ENCODE results near the gene BCAS1. TPM values are rescaled to one million over a fixed set of nuclear protein-coding genes. Genes with fewer than 3 reads are reported as not detected.

The BCAS1 gene
- total RNA-seq, 2 donors from 2014 or later: 2.1 TPM; not detected in 1

GRCh38 chr20:53921443-53921973 is 148.9 kb downstream of the BCAS1 start:
- no peak for ATAC-seq
- H3K9me3 ChIP-seq: no peaks in the 10 kb centered on the region
- TF ChIP-seq CTCF (IDR thresholded peaks at IDR 0.05) (no peak), POLR2A (IDR thresholded peaks at IDR 0.05) (no peak)
- intact Hi-C loops (cut with DNase I): no loop called here
- H3K36me3 ChIP-seq (replicated peaks in 1 of 2; ENCODE audit: insufficient read depth in 1 of 2, low read depth in 2 of 2): no peaks in the 10 kb centered on the region
- H3K4me1 ChIP-seq: peaks cover 12% of the 10 kb centered on the region
- DNase-seq: no peak
- no peak overlapping the region for H3K4me3 ChIP-seq
- H3K27me3 ChIP-seq: no peaks in the 10 kb centered on the region
- no peak overlapping the region for H3K27ac ChIP-seq
- WGBS, 2 donors: 64 to 71% methylated on average over 12 of the region's 12 CpGs

GRCh38 chr20:53920647-53921245 is 149.6 kb downstream of the BCAS1 start:
- H3K4me3 ChIP-seq: no peak overlapping the region
- no peaks in the 10 kb centered on the region for H3K36me3 ChIP-seq (replicated peaks in 1 of 2; ENCODE audit: insufficient read depth in 1 of 2, low read depth in 2 of 2)
- no peaks in the 10 kb centered on the region for H3K27me3 ChIP-seq
- ATAC-seq: no peak
- 78 to 83% methylated on average over 12 of the region's 12 CpGs for WGBS, 2 donors
- H3K27ac ChIP-seq: no peak overlapping the region
- H3K4me1 ChIP-seq: peaks cover 12% of the 10 kb centered on the region
- no peaks in the 10 kb centered on the region for H3K9me3 ChIP-seq
- DNase-seq: no peak
- intact Hi-C loops (cut with DNase I): no loop called here
- TF ChIP-seq CTCF (IDR thresholded peaks at IDR 0.05): no peak
- TF ChIP-seq POLR2A (IDR thresholded peaks at IDR 0.05): no peak

GRCh38 chr20:53919886-53920285 is 150.5 kb downstream of the BCAS1 start:
- 83 to 89% methylated on average over 10 of the region's 10 CpGs for WGBS, 2 donors
- intact Hi-C loops (cut with DNase I): loop anchor here (5.0 kb wide), 1 partner anchor 343 kb away; no protein-coding TSS in a partner anchor
- Histone ChIP-seq H3K4me3 (no peak overlapping the region), H3K36me3 (replicated peaks in 1 of 2; ENCODE audit: insufficient read depth in 1 of 2, low read depth in 2 of 2) (no peaks in the 10 kb centered on the region), H3K27me3 (no peaks in the 10 kb centered on the region), H3K4me1 (peaks cover 18% of the 10 kb centered on the region), H3K9me3 (no peaks in the 10 kb centered on the region), H3K27ac (no peak overlapping the region)
- TF ChIP-seq POLR2A (IDR thresholded peaks at IDR 0.05) (no peak), CTCF (IDR thresholded peaks at IDR 0.05) (no peak)
- ATAC-seq: no peak
- DNase-seq: no peak

- TF ChIP-seq POLR2A (IDR thresholded peaks at IDR 0.05): no peak
- H3K27ac ChIP-seq: no peak overlapping the region
- H3K4me1 ChIP-seq: peaks cover 28% of the 10 kb centered on the region
- no peaks in the 10 kb centered on the region for H3K36me3 ChIP-seq (replicated peaks in 1 of 2; ENCODE audit: insufficient read depth in 1 of 2, low read depth in 2 of 2)
- intact Hi-C loops (cut with DNase I): loop anchor here (5.0 kb wide), 1 partner anchor 342 kb away; no protein-coding TSS in a partner anchor
- WGBS, 2 donors: 70 to 76% methylated on average over 10 to 11 of the region's 11 CpGs
- no peaks in the 10 kb centered on the region for H3K9me3 ChIP-seq
- DNase-seq (no peak), ATAC-seq (no peak)
- H3K4me3 ChIP-seq: no peak overlapping the region
- H3K27me3 ChIP-seq: no peaks in the 10 kb centered on the region
These were observed 151.4 kb downstream of the BCAS1 start for GRCh38 chr20:53918949-53919361.

GRCh38 chr20:53918020-53918311 is 152.4 kb downstream of the BCAS1 start:
- intact Hi-C loops (cut with DNase I): loop anchor here (5.0 kb wide), 1 partner anchor 341 kb away; no protein-coding TSS in a partner anchor
- TF ChIP-seq CTCF (IDR thresholded peaks at IDR 0.05): no peak
- TF ChIP-seq POLR2A (IDR thresholded peaks at IDR 0.05): no peak
- H3K9me3 ChIP-seq: no peaks in the 10 kb centered on the region
- H3K4me1 ChIP-seq: peaks cover 29% of the 10 kb centered on the region
- no peaks in the 10 kb centered on the region for H3K27me3 ChIP-seq
- H3K4me3 ChIP-seq: no peak overlapping the region
- ATAC-seq (no peak), DNase-seq (no peak)
- H3K27ac ChIP-seq: peak overlapping the region in 3 of 4 donors; percentile 74 to 87 (median 77)
- no peaks in the 10 kb centered on the region for H3K36me3 ChIP-seq (replicated peaks in 1 of 2; ENCODE audit: insufficient read depth in 1 of 2, low read depth in 2 of 2)

All from body of pancreas (tissue), 4 donors.